ENCODE results near the gene UBXN11. TPM values are rescaled to one million over a fixed set of nuclear protein-coding genes. Genes with fewer than 3 reads are reported as not detected.

The UBXN11 gene
- total and polyA plus RNA-seq, 2 of the 13 experiments (the other 11 are each of a cell fraction or from before 2014, with no cell fraction given): 9.3 to 10.4 TPM

DNA sequence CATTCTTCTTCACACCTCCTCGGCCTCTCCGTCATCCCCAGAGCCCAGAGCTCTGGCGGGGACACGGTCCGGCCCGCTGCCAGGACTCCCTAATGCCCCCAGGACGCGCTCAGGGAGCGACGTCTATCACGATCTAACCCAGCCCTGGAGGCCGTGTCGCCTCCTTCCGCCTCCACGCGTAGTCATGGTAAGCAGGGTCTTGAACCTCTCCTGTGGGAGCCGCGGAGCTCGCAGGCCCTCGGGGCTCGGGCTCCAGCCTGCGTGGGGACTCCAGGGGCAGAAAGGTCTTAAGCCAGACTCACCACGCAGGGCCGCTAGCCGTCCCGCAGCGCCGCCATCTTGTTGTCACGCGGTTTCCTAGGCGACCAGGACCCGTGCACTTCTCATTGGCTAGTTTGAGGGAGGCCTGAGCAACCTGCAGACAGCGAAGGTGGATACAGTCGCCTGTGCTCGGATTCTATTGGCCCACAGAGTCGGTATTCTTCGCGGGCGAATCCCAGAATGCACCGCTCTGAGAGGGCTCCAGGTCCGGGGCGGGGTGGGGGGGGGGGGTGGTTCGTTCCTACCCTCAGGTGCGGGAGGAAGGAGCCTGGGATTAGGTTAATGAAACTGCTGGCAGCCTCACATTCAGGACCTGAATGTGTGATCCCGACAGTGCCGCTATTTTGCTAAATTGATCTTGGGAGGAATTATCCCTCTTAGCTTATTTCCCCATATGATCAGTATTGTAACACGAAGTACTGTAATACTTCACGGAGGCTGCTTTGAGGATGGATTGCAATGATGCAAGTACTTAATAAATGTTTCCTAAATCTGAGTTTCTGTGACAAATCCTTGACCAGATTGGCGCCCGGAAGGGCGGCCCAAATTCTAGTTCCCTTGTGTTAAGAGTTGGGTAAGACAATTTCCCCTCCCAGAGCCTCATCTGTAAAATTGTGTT is at the start of gene UBXN11 (continued):
- TF ChIP-seq, protein P1, sequence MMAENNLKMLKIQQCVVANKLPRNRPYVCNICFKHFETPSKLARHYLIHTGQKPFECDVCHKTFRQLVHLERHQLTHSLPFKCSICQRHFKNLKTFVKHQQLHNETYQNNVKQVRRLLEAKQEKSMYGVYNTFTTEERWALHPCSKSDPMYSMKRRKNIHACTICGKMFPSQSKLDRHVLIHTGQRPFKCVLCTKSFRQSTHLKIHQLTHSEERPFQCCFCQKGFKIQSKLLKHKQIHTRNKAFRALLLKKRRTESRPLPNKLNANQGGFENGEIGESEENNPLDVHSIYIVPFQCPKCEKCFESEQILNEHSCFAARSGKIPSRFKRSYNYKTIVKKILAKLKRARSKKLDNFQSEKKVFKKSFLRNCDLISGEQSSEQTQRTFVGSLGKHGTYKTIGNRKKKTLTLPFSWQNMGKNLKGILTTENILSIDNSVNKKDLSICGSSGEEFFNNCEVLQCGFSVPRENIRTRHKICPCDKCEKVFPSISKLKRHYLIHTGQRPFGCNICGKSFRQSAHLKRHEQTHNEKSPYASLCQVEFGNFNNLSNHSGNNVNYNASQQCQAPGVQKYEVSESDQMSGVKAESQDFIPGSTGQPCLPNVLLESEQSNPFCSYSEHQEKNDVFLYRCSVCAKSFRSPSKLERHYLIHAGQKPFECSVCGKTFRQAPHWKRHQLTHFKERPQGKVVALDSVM (CRISPR knock-in tag; IDR thresholded peaks at IDR 0.05): no peak
- TF ChIP-seq ZSCAN21 (CRISPR knock-in tag; IDR thresholded peaks at IDR 0.05; ENCODE audit: borderline replicate concordance) (no peak), ZKSCAN8 (CRISPR knock-in tag; IDR thresholded peaks at IDR 0.05; ENCODE audit: borderline replicate concordance) (no peak), ETV6 (CRISPR knock-in tag; conservative IDR thresholded peaks at IDR 0.05) (no peak; the same call in 1 of the 2 replicates), GABPB1 (CRISPR knock-in tag; IDR thresholded peaks at IDR 0.05) (peak; percentile 56), ISX (CRISPR knock-in tag; conservative IDR thresholded peaks at IDR 0.05) (no peak), ZNF749 (CRISPR knock-in tag; IDR thresholded peaks at IDR 0.05; ENCODE audit: borderline replicate concordance) (no peak), ZBTB21 (CRISPR knock-in tag; IDR thresholded peaks at IDR 0.05) (no peak), TOE1 (CRISPR knock-in tag; IDR thresholded peaks at IDR 0.05) (no peak), ZBTB38 (CRISPR knock-in tag; IDR thresholded peaks at IDR 0.05) (no peak)
- TF ChIP-seq, protein P2, sequence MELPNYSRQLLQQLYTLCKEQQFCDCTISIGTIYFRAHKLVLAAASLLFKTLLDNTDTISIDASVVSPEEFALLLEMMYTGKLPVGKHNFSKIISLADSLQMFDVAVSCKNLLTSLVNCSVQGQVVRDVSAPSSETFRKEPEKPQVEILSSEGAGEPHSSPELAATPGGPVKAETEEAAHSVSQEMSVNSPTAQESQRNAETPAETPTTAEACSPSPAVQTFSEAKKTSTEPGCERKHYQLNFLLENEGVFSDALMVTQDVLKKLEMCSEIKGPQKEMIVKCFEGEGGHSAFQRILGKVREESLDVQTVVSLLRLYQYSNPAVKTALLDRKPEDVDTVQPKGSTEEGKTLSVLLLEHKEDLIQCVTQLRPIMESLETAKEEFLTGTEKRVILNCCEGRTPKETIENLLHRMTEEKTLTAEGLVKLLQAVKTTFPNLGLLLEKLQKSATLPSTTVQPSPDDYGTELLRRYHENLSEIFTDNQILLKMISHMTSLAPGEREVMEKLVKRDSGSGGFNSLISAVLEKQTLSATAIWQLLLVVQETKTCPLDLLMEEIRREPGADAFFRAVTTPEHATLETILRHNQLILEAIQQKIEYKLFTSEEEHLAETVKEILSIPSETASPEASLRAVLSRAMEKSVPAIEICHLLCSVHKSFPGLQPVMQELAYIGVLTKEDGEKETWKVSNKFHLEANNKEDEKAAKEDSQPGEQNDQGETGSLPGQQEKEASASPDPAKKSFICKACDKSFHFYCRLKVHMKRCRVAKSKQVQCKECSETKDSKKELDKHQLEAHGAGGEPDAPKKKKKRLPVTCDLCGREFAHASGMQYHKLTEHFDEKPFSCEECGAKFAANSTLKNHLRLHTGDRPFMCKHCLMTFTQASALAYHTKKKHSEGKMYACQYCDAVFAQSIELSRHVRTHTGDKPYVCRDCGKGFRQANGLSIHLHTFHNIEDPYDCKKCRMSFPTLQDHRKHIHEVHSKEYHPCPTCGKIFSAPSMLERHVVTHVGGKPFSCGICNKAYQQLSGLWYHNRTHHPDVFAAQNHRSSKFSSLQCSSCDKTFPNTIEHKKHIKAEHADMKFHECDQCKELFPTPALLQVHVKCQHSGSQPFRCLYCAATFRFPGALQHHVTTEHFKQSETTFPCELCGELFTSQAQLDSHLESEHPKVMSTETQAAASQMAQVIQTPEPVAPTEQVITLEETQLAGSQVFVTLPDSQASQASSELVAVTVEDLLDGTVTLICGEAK (IDR thresholded peaks at IDR 0.05): no peak
- TF ChIP-seq, protein P2 (CRISPR knock-in tag; IDR thresholded peaks at IDR 0.05): no peak
- TF ChIP-seq, protein P3, sequence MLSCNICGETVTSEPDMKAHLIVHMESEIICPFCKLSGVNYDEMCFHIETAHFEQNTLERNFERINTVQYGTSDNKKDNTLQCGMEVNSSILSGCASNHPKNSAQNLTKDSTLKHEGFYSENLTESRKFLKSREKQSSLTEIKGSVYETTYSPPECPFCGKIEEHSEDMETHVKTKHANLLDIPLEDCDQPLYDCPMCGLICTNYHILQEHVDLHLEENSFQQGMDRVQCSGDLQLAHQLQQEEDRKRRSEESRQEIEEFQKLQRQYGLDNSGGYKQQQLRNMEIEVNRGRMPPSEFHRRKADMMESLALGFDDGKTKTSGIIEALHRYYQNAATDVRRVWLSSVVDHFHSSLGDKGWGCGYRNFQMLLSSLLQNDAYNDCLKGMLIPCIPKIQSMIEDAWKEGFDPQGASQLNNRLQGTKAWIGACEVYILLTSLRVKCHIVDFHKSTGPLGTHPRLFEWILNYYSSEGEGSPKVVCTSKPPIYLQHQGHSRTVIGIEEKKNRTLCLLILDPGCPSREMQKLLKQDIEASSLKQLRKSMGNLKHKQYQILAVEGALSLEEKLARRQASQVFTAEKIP (CRISPR knock-in tag; IDR thresholded peaks at IDR 0.05; ENCODE audit: borderline replicate concordance): no peak
- TF ChIP-seq, protein P4, sequence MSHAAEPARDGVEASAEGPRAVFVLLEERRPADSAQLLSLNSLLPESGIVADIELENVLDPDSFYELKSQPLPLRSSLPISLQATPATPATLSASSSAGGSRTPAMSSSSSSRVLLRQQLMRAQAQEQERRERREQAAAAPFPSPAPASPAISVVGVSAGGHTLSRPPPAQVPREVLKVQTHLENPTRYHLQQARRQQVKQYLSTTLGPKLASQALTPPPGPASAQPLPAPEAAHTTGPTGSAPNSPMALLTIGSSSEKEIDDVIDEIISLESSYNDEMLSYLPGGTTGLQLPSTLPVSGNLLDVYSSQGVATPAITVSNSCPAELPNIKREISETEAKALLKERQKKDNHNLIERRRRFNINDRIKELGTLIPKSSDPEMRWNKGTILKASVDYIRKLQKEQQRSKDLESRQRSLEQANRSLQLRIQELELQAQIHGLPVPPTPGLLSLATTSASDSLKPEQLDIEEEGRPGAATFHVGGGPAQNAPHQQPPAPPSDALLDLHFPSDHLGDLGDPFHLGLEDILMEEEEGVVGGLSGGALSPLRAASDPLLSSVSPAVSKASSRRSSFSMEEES (CRISPR knock-in tag; IDR thresholded peaks at IDR 0.05): 0 out of 2 replicates have a peak, but pooled peaks have one; percentile 20
